ENCODE results near the gene PYROXD2.

Gene PYROXD2

GRCh38 chr10:98340261-98340939 is 74.6 kb downstream of the PYROXD2 start:
- TF ChIP-seq ZNF274 (IDR thresholded peaks at IDR 0.05; ENCODE audit: low read depth, low read length): no peak
- H3K4me3 ChIP-seq (ENCODE audit: low read length): no peak overlapping the region; the same call in 1 of the 2 replicates

GRCh38 chr10:98339799-98340198 is 75.2 kb downstream of the PYROXD2 start:
- no peak for TF ChIP-seq ZNF274 (IDR thresholded peaks at IDR 0.05; ENCODE audit: low read depth, low read length)
- no peak overlapping the region; the same call in 1 of the 2 replicates for H3K4me3 ChIP-seq (ENCODE audit: low read length)

- TF ChIP-seq ZNF274 (IDR thresholded peaks at IDR 0.05; ENCODE audit: low read depth, low read length): no peak
- H3K4me3 ChIP-seq (ENCODE audit: low read length): no peak overlapping the region
Measured at GRCh38 chr10:98338896-98339295, 76.1 kb downstream of the PYROXD2 start.

GRCh38 chr10:98338318-98338717 is 76.7 kb downstream of the PYROXD2 start:
- TF ChIP-seq ZNF274 (IDR thresholded peaks at IDR 0.05; ENCODE audit: low read depth, low read length): no peak
- no peak overlapping the region for H3K4me3 ChIP-seq (ENCODE audit: low read length)

DNA sequence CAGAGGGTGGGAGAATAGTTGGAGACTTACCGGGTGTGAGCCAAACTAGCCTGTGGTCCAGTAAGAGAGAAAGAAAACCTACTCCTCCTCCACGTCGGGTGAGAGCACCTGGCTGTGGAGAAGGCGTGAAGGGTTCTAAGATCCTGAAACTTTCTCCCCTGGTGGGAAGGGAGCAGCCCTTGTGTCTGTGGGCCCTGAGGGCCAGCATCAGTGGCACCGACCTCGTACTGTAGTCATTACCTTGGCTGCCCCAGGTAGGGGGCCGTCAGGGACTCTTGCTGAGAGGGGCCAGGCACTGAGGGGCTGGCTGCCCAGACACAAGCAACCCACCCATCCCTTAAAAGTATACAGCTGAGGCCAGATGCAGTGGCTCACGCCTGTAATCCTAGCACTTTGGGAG is 77.5 kb downstream of the PYROXD2 start:
- H3K4me3 ChIP-seq (ENCODE audit: low read length): no peak overlapping the region
- no peak for TF ChIP-seq ZNF274 (IDR thresholded peaks at IDR 0.05; ENCODE audit: low read depth, low read length)

Measured in GM08714 (cell line).